Gastroesophageal sphincter (tissue), 3 donors: ENCODE results near the gene SLC17A8.

Source experiments
- EP300 ChIP-seq: sonication (generic); formaldehyde crosslinking; IDR thresholded peaks from one replicate; pipeline ENCODE4 v1.6.1; 2017; ENCODE audit warnings: antibody characterized with exemption, mild to moderate bottlenecking
- POLR2A ChIP-seq, 2 donors: fragments of 450-650 bp; IDR thresholded peaks; one replicate each; pipeline ENCODE4 v1.6.1; 2017; ENCODE audit warnings: antibody characterized with exemption in 2 of 2, mild to moderate bottlenecking in 2 of 2, moderate library complexity in 1 of 2
- TF ChIP-seq, protein P1 (sequence below), 4 experiments: fragments of 200-600 bp in 2 of 4; fragments of 450-650 bp in 2 of 4; sonication (generic) in 1 of 4; IDR thresholded peaks; one replicate each; pipeline ENCODE4 v1.5.1; 2017 to 2019; ENCODE audit warnings: antibody characterized with exemption in 4 of 4, mild to moderate bottlenecking in 2 of 4, moderate library complexity in 2 of 4

GRCh38 chr12:100464529-100464928 lies 107.7 kb downstream of the SLC17A8 start:
- TF ChIP-seq, protein P1, sequence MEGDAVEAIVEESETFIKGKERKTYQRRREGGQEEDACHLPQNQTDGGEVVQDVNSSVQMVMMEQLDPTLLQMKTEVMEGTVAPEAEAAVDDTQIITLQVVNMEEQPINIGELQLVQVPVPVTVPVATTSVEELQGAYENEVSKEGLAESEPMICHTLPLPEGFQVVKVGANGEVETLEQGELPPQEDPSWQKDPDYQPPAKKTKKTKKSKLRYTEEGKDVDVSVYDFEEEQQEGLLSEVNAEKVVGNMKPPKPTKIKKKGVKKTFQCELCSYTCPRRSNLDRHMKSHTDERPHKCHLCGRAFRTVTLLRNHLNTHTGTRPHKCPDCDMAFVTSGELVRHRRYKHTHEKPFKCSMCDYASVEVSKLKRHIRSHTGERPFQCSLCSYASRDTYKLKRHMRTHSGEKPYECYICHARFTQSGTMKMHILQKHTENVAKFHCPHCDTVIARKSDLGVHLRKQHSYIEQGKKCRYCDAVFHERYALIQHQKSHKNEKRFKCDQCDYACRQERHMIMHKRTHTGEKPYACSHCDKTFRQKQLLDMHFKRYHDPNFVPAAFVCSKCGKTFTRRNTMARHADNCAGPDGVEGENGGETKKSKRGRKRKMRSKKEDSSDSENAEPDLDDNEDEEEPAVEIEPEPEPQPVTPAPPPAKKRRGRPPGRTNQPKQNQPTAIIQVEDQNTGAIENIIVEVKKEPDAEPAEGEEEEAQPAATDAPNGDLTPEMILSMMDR (IDR thresholded peaks at IDR 0.05) = no peak
- TF ChIP-seq EP300 = no peak
- no peak for TF ChIP-seq POLR2A (IDR thresholded peaks at IDR 0.05)
